Trophoblast cell (in vitro differentiated cells and primary cell): Measurements from ENCODE around the gene LRRC3B.

Experiments
- DNase-seq, 2 donors: peaks; one replicate each; pipeline ENCODE4 v3.0.0-alpha.2; 2016
- H2AFZ ChIP-seq: 2 replicates; pipeline ENCODE4 v1.6.1; 2013; ENCODE audit warnings: low read length, moderate library complexity, mild to moderate bottlenecking; ENCODE audit not compliant: insufficient read depth, poor library complexity
- H2AK5ac ChIP-seq: 2 replicates; pipeline ENCODE4 v1.6.1; 2013; ENCODE audit warnings: mild to moderate bottlenecking, low read length
- H2BK120ac ChIP-seq: 2 replicates; pipeline ENCODE4 v1.6.1; 2013; ENCODE audit warnings: low read length, mild to moderate bottlenecking, moderate library complexity; ENCODE audit not compliant: insufficient read depth, poor library complexity
- H2BK12ac ChIP-seq: 2 replicates; pipeline ENCODE4 v1.6.1; 2013; ENCODE audit warnings: mild to moderate bottlenecking, low read length, moderate library complexity
- H2BK5ac ChIP-seq: 2 replicates; pipeline ENCODE4 v1.6.1; 2013; ENCODE audit warnings: low read length, low read depth, moderate library complexity, mild to moderate bottlenecking; ENCODE audit not compliant: poor library complexity
- H3K14ac ChIP-seq: 2 replicates; pipeline ENCODE4 v1.6.1; 2013; ENCODE audit warnings: mild to moderate bottlenecking, low read length
- H3K18ac ChIP-seq: 2 replicates; pipeline ENCODE4 v1.6.1; 2013; ENCODE audit warnings: mild to moderate bottlenecking, low read length
- H3K23ac ChIP-seq: 2 replicates; pipeline ENCODE4 v1.6.1; 2013; ENCODE audit warnings: low read length
- H3K27ac ChIP-seq: 2 replicates; pipeline ENCODE4 v1.5.1; 2013; ENCODE audit warnings: low read depth, mild to moderate bottlenecking, inconsistent platforms, low read length, moderate library complexity
- H3K27me3 ChIP-seq: 2 replicates; pipeline ENCODE4 v1.6.1; 2013; ENCODE audit warnings: inconsistent platforms, mild to moderate bottlenecking, low read length, moderate library complexity; ENCODE audit not compliant: insufficient read depth
- H3K36me3 ChIP-seq, 2 experiments: 1 replicate in 1 of 2; 2 replicates in 1 of 2; pipeline ENCODE4 v1.6.1; 2013; ENCODE audit warnings: low read length in 2 of 2, mild to moderate bottlenecking in 2 of 2, moderate library complexity in 1 of 2; ENCODE audit not compliant: insufficient read depth in 2 of 2, control insufficient read depth in 1 of 2
- H3K4ac ChIP-seq: 2 replicates; pipeline ENCODE4 v1.6.1; 2013; ENCODE audit warnings: low read depth, mild to moderate bottlenecking, low read length, moderate library complexity
- H3K4me1 ChIP-seq, 2 experiments: 1 replicate in 1 of 2; 2 replicates in 1 of 2; pipeline ENCODE4 v1.6.1; 2013; ENCODE audit warnings: low read length in 2 of 2, mild to moderate bottlenecking in 2 of 2, moderate library complexity in 1 of 2; ENCODE audit not compliant: insufficient read depth in 2 of 2, control insufficient read depth in 1 of 2
- H3K4me2 ChIP-seq: 2 replicates; pipeline ENCODE4 v1.6.1; 2013; ENCODE audit warnings: inconsistent platforms, mild to moderate bottlenecking, low read length, moderate library complexity
- H3K4me3 ChIP-seq: 2 replicates; pipeline ENCODE4 v1.5.1; 2013; ENCODE audit warnings: mild to moderate bottlenecking, low read depth, low read length, inconsistent platforms
- H3K79me1 ChIP-seq: one replicate; pipeline ENCODE4 v1.6.1; 2013; ENCODE audit warnings: low read length
- H3K79me2 ChIP-seq: 2 replicates; pipeline ENCODE4 v1.6.1; 2013; ENCODE audit warnings: low read length, mild to moderate bottlenecking; ENCODE audit not compliant: control insufficient read depth, insufficient read depth, poor library complexity
- H3K9ac ChIP-seq: 2 replicates; pipeline ENCODE4 v1.6.1; 2013; ENCODE audit warnings: mild to moderate bottlenecking, low read length
- H3K9me3 ChIP-seq: 2 replicates; pipeline ENCODE4 v1.6.1; 2013; ENCODE audit warnings: low read depth, mild to moderate bottlenecking, control low read depth, inconsistent platforms, low read length; ENCODE audit not compliant: insufficient read depth
- H4K12ac ChIP-seq: 2 replicates; pipeline ENCODE4 v1.6.1; 2013; ENCODE audit warnings: low read depth, mild to moderate bottlenecking, low read length, moderate library complexity
- H4K8ac ChIP-seq: 2 replicates; pipeline ENCODE4 v1.6.1; 2013; ENCODE audit warnings: low read depth, mild to moderate bottlenecking, low read length, moderate library complexity
- H4K91ac ChIP-seq: one replicate; pipeline ENCODE4 v1.6.1; 2013; ENCODE audit warnings: low read depth, mild to moderate bottlenecking, low read length, moderate library complexity
- whole genome bisulfite sequencing: extraction: QIAGEN DNeasy Blood & Tissue Kit; methylation state at CpG from one replicate; pipeline ENCODE4 v1.1.7; 2013; ENCODE audit warnings: missing lambda C conversion rate; ENCODE audit not compliant: insufficient read length, insufficient coverage; ENCODE audit errors: extremely low coverage; 5-methylcytosine and 5-hydroxymethylcytosine counted together

The LRRC3B gene

DNA sequence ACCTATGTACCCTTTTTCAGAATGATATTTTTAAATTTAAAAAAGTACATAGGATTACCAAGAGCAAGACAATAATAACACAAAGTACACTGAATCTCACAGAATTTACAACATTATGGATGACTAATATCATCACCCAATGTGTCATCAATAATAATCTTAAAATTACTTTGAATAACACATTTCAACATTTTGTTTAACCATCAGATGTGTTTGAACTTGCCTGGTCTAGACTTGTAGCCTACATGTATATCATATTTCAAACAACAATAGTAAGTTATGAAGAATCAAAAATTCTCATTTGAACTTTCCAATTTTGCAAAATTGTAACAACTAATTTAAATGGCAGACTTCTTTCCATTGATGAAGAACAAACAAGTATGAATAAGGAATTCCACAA lies 15.1 kb downstream of the LRRC3B start:
- H2AFZ ChIP-seq: no peak overlapping the region
- H3K4me2 ChIP-seq: no peak overlapping the region
- H3K4me1 ChIP-seq: peaks cover 0 to 3% of the 10 kb centered on the region in 2 experiments
- no peak overlapping the region for H4K91ac ChIP-seq
- H2BK5ac ChIP-seq: no peak overlapping the region
- H2BK12ac ChIP-seq: no peak overlapping the region
- no peak overlapping the region for H2BK120ac ChIP-seq
- H3K79me1 ChIP-seq: no peaks in the 10 kb centered on the region
- no peak overlapping the region for H4K8ac ChIP-seq
- no peak overlapping the region for H3K4me3 ChIP-seq
- H3K23ac ChIP-seq: no peak overlapping the region
- no peak overlapping the region for H3K27ac ChIP-seq
- no peak overlapping the region for H3K9ac ChIP-seq
- no peak overlapping the region for H3K4ac ChIP-seq
- no peak overlapping the region for H2AK5ac ChIP-seq
- H3K14ac ChIP-seq: no peak overlapping the region
- H3K79me2 ChIP-seq: no peaks in the 10 kb centered on the region
- H3K18ac ChIP-seq: no peak overlapping the region
- H3K9me3 ChIP-seq: no peaks in the 10 kb centered on the region
- H4K12ac ChIP-seq: no peak overlapping the region
- DNase-seq: no peak
- no peaks in the 10 kb centered on the region for H3K27me3 ChIP-seq
- H3K36me3 ChIP-seq: no peaks in the 10 kb centered on the region

DNA sequence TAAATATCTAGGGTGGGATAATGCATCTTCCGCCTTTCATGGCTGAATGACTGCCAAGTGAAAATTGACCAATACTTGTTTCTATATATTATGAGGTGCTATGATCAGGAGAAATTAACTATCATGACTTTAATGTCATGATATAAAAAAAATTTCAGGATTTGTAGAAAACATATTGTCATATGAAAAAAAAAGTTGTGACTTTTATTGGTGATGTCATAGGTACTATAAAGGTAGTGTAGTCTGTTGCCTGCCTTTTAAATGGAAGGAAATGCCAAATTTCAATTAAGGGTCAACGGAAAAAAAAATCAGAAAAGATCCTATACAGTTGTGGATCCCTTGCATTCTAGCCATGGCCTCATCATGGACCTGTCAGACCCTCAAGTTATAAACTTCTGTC lies 15.5 kb downstream of the LRRC3B start:
- Histone ChIP-seq H2BK5ac (no peak overlapping the region), H4K12ac (no peak overlapping the region), H3K27me3 (no peaks in the 10 kb centered on the region), H3K4ac (no peak overlapping the region), H2AFZ (no peak overlapping the region), H3K79me1 (no peaks in the 10 kb centered on the region), H3K4me3 (no peak overlapping the region), H2AK5ac (no peak overlapping the region), H3K14ac (no peak overlapping the region), H3K4me2 (no peak overlapping the region), H2BK120ac (no peak overlapping the region), H3K36me3 (no peaks in the 10 kb centered on the region), H3K9me3 (no peaks in the 10 kb centered on the region), H3K4me1 (peaks cover 0 to 3% of the 10 kb centered on the region in 2 experiments), H4K8ac (no peak overlapping the region), H4K91ac (no peak overlapping the region), H3K23ac (no peak overlapping the region), H3K79me2 (no peaks in the 10 kb centered on the region), H3K27ac (no peak overlapping the region), H3K9ac (no peak overlapping the region), H2BK12ac (no peak overlapping the region), H3K18ac (no peak overlapping the region)
- WGBS: no CpG with 5 or more reads among the region's 2 CpGs
- DNase-seq: no peak

DNA sequence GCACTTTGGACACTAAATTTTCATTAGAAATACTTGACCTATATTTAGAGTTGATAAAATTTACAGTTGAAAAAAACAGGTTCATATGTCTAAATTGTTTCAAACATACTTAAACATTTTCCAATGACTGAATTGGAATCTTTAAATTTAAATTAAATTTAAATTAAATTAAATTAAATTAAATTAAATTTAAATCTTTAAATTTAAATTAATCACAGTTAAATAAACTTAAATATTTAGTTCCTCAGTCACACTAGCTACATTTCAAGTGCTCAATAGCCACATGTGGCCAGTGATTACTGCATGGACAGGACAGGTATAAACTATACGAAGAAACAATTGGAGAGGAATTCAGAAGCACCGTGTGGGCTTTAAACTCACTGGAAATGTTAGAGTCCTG lies 16.8 kb downstream of the LRRC3B start:
- no peak overlapping the region for H3K27ac ChIP-seq
- WGBS: no CpG with 5 or more reads among the region's 2 CpGs
- no peak overlapping the region for H4K8ac ChIP-seq
- H3K23ac ChIP-seq: no peak overlapping the region
- no peaks in the 10 kb centered on the region for H3K79me2 ChIP-seq
- H3K4me3 ChIP-seq: no peak overlapping the region
- no peak for DNase-seq
- H3K9ac ChIP-seq: no peak overlapping the region
- H3K79me1 ChIP-seq: no peaks in the 10 kb centered on the region
- H2AK5ac ChIP-seq: no peak overlapping the region
- H3K14ac ChIP-seq: no peak overlapping the region
- no peaks in the 10 kb centered on the region for H3K36me3 ChIP-seq
- H3K4me2 ChIP-seq: no peak overlapping the region
- no peak overlapping the region for H4K91ac ChIP-seq
- H4K12ac ChIP-seq: no peak overlapping the region
- H2BK120ac ChIP-seq: no peak overlapping the region
- H2AFZ ChIP-seq: no peak overlapping the region
- peaks cover 0 to 3% of the 10 kb centered on the region in 2 experiments for H3K4me1 ChIP-seq
- no peaks in the 10 kb centered on the region for H3K9me3 ChIP-seq
- no peak overlapping the region for H2BK12ac ChIP-seq
- no peak overlapping the region for H3K4ac ChIP-seq
- H2BK5ac ChIP-seq: no peak overlapping the region
- no peak overlapping the region for H3K18ac ChIP-seq
- H3K27me3 ChIP-seq: no peaks in the 10 kb centered on the region

DNA sequence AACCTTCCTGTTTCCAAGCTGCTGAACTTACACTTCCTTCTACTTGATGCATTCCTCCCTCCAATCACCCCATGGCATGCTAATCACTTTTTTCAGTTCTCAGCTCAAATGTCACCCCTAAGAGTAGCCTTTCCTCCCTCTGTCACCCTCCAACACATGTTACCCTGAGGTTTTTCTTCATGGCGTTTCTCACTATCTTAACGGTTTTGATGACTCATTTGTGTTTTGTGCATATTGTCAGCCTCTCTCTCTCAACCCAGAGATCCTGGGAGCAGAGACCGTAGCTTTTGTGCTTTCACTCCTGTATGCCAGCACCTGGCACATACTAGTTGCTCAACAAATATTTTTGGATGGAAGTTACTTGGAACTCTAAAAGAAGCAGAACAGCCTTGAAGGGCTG lies 24.5 kb downstream of the LRRC3B start:
- Histone ChIP-seq H4K12ac (no peak overlapping the region), H2AK5ac (no peak overlapping the region), H3K79me2 (no peaks in the 10 kb centered on the region), H3K9ac (no peak overlapping the region), H2BK5ac (no peak overlapping the region), H3K79me1 (no peaks in the 10 kb centered on the region), H3K23ac (no peak overlapping the region), H3K27ac (no peak overlapping the region), H2BK120ac (no peak overlapping the region), H4K8ac (no peak overlapping the region), H3K18ac (no peak overlapping the region), H3K36me3 (no peaks in the 10 kb centered on the region), H3K14ac (no peak overlapping the region), H2AFZ (no peak overlapping the region), H3K27me3 (no peaks in the 10 kb centered on the region), H2BK12ac (no peak overlapping the region), H3K4ac (no peak overlapping the region), H3K9me3 (no peaks in the 10 kb centered on the region), H4K91ac (no peak overlapping the region), H3K4me3 (no peak overlapping the region), H3K4me1 (no peaks in the 10 kb centered on the region), H3K4me2 (no peak overlapping the region)
- WGBS: no CpG with 5 or more reads among the region's 3 CpGs
- DNase-seq: no peak
